ENCODE data around the gene ARHGAP6.
A peak's percentile ranks its signal among the peaks of the same experiment; 100 is the strongest.
"Not testable (repeated sequence)": the region's sequence is repeated elsewhere in the genome, so short reads cannot be mapped to it uniquely, and the experiment has no call there.

The ARHGAP6 gene

DNA sequence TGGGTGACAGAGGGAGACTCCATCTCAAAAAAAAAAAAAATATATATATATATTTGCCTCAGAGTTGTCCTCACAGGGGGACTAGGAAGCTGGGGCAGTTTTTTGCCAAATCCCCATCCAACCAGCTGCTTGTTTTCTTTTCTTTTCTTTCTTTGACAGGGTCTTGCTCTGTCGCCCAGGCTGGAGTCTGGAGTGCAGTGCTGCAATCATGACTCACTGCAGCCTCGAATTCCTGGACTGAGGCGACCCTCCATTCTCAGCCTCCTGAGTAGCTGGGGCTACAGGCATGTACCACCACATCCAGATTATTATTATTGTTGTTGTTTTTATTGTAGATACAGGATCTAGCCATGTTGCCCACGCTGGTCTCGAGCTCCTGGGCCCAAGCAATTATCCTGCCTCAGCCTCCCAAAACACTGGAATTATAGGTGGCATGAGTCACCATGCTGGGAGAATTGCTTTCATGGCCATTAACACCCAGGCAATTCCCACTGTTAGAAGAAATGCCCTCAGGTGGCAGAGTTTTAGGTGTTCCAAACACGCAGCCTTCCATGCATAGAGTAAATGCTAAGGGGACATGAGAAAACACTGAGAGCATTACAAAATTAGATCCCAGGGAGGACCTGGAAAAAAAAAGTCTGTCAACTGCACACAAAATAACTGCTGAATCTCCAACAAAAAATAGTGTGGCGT lies 98.0 kb downstream of the ARHGAP6 start:
- DNase-seq = no peak

DNA sequence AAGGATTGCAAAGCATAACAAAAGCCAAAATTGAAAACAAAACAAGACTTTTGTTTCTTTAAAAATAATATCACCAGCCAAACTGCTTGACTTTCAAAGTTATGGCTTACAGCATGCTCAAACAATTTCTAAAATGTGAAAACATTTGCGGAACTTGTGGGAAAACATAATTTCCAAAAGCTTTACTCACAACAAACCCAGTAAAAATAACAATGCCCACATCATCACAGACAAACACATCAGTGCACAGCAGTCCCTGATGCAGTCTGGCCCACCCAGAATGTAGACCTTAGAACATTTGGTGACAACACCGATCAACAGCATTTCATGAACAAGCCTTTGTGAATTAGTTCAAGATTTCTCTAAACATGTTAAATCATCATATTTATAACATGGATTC lies 98.9 kb downstream of the ARHGAP6 start:
- DNase-seq = no peak

DNA sequence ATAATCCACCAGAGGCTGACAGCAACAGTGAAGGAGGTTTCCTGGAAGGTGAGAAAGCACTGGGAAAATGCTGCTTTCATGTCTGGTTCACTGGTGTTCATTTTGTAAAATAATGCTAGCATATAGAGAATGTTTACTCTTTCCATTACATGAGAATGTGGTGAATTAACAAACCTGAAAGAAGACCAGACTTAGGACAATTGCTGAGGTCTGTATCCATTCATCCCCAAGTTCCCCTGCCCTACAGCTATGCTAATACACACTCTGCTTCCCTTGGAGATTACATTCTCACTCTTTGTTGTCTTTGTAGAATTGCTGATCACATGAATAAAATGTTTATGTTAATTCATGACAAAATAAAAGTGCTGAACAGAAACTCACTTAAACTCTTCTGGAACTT lies 99.5 kb downstream of the ARHGAP6 start:
- no peak for DNase-seq

DNA sequence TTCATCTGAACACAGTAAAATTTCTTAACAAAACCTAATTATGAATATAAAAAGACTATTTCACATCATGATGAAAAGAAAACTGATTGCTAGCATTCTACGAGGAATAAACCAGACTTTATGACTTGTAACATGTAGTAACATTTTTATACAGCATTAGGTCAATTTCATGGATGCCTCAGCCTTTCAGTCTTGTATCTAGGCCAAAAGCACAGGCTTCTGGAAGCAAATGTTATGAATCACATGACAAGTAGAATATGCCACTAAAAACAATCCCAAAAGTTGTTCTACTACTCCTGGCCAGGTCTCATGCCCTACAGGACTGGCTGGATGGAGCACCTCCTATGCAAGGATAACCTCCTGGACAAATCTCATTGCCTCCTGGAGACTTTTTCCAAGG lies 101.2 kb downstream of the ARHGAP6 start:
- no peak for DNase-seq

DNA sequence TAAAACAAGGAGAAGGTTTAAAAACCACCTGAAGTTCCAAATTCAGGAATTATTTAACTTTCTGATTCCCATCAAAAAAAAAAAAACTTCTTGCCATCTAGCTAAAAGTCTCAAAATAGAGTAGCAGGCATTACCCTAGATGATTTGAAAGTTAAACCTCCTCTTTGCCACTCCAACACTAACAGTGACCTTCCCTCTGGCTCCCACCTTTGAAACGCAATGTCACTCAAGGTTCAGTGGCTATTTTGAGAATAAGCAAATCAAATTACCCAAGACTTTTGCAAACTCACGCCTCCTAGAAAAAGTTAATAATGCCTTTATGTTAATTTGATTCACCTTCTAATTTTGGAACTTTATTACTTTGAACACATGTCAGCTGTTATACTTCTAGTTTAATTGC lies 103.2 kb downstream of the ARHGAP6 start:
- DNase-seq = no peak

DNA sequence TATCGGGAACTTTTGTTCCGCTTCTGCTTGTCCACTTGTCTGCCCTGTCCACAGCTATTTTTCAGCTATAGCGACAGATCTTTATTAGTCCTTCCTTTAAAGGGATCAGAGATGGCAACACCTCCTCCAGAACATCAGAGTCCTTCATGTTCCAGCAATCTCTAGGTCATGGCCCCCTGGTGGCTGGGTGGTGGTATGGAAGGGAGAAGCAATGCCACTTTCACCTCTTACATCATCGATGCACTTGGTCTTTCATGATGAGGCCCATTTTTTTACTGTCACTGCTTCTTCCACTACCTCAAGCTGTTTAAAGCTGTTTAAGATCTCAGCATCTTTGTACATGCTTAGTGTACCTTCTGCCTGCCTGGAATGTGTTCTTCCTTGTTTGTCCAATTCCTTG lies 106.7 kb downstream of the ARHGAP6 start:
- peak; percentile 26 for DNase-seq

DNA sequence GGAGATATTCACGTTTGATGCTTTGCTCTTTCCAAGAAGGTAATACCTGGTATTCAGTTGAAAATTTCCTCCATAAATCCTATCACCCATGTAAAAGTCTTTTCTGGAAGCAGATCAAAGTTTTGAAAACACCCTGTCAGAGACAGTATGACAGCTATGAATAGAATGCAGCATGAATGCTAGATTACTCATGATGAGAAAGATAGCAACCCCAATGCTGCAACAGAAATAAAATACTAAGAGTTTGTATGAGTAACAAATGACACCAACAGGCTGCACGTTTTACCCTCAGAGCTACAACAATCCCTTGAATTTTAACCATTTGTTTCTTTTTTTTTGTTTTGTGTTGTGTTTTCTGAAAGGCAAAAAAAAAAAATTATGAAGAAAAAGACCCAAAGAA lies 108.6 kb downstream of the ARHGAP6 start:
- DNase-seq = no peak

DNA sequence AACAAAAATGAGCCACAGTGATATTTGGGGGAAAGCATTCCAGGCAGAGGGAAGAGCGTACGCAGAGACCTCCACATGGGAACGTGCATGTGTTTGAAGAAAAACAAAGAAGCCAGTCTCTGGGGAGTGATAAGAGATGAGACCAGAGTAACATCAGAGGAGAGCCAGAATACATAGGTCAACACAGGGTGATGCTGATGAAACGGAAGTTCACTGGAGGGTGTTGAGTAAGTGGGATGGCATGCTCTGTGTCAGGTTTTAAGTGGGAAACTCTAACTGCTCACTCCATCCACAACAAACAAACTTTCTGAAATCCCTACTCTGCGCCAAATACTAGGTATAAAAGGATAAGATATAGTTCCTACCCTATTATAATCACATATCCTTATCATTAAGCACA lies 110.0 kb downstream of the ARHGAP6 start:
- no peak for DNase-seq

DNA sequence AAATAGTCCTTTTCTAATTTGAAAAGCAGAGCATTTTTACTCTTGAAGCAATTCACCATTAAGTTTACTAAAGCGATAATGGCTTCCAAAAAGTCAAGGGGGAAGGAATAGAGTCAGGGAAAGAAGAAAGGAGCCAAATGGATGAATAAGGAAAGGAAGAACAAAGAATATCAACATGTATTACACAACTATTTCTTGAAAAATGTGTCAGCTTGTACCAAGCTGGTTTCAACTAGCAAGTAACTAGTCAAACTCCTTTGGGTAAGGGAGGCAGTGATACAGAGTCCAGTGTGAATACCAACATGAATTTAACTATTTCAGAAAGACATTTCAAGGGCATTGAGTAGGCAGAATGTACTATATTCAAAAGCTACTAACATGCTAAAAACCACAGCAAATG lies 112.1 kb downstream of the ARHGAP6 start:
- no peak for DNase-seq

DNA sequence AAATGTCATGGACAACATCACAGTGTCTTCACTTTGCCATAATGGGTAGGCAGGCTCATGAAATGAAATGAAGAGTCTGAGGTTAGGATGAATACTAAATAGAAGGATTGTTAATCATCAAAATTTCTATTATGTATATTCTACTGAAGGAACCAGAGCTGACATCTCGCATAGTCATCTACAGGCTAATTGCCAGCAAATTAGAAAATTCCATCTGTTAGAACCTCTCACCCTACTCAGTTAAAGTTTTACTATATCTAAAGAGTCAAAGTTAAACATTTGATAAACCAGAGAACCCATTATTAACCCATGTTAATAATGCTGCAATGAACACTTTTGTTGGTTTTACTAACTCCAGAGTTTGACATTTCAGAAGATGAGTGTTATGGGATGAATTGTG lies 114.6 kb downstream of the ARHGAP6 start:
- no peak for DNase-seq

DNA sequence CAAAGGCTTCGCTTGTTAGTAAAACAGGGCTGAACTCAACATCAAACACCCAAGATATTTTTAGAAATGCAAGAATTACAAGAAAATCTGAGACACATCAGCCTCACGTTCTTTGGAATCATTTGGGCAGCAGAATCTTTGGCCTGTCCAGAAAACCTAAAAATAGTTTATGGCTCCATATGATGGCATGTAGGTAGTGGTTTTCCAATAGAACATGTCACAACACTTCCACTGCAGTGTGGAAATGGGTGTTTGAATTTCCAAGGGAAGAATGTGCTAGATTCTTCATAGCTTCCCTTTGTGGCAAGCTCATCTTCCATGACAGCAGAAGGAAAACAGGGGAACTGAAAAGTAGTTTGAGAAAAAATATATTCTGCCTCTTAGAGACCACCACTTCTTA lies 118.8 kb downstream of the ARHGAP6 start:
- DNase-seq = no peak

DNA sequence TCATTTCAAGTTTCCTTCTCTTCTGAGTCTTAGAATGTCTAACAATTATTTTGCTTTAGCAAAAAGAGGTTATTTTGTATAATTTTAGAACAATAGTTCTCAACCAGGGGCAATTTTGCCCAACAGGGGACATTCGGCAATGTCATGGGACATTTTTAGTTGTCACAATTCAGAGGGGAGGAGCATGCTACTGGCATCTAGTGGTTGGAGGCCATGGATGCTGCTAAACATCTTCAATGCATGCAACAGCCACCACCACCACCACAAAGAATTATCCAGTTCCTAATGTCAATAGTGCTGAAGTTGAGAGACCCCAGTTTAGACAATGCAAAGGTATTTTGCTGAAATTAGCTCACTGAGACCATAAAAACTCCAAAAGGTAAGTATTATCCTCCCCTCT lies 122.5 kb downstream of the ARHGAP6 start:
- DNase-seq = no peak

DNA sequence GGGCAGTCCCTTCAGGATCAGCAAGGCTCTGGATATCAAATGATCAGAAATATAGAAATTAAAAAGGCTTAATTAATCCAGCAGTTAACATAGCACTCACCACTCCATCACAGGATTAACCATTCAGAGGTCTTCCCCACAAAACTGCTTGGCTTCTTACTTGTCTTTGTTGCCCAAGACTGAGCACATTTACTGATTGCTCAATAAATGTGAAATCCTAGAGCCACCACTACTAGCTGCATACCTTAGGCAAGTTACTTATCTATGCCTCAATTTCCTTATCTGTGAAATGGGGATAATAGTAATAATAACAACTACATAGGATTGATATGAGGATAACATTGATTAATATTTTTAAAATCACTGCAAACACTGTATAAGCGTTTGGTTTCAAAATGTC lies 124.2 kb downstream of the ARHGAP6 start:
- peak; percentile 44 for DNase-seq

DNA sequence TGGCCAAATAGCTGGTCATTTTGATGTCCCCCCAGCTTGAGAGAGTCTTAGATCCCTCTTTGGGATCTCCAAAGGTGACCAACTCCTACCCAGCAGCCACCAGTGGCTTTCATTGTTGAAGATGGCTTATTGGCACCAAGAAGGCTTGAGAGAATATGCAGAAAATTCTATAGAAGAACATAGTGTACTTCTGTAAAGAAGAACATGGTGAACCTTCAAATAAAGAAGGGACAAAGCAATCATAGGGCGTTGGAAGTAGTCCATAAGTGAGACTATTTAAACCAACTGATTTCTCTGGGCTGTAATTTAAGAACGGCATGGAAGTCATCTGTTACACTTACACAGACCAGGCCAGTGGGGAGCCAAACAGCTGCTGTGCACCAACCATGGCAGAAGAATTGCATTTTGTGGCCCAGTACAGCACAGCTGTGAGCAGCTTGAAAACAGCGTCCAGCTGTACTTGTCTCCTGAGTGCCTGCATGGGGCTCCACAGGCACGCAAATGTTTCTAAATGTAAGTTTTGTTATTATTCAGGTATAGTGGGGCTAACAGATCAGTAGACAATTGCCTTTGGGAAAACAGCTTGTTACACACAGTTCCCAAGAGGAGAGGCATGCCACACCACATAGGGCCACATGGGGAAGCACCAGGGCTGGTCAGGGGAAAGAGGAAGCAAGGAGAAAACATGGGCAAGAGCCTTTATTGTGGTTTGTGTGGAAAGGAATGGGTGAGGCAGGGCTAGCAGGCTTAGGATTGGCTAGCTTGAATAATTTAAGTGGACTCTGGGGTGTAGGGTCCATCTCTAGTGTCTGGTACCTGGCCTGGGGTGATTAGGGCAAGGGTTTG lies 125.0 kb downstream of the ARHGAP6 start:
- peak; percentile 72 for DNase-seq

DNA sequence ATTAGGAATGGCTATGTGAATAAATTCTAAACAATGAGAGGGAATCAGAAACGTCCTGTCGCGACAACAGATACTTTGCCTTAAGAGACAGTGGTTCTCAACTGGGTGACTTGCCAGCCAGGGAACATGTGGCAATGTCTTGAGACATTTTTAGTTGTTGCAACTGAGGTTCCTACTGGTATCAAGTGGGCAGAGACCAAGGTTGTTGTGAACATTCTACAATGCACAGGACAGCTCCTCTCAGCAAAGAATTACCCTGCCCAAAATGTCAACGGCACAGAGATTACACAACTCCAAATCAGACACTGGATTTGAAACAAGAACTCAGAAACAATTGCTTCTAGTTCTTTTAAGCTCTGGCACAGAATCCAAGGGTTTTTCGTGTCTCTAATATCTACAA lies 128.6 kb downstream of the ARHGAP6 start:
- peak; percentile 13 for DNase-seq

DNA sequence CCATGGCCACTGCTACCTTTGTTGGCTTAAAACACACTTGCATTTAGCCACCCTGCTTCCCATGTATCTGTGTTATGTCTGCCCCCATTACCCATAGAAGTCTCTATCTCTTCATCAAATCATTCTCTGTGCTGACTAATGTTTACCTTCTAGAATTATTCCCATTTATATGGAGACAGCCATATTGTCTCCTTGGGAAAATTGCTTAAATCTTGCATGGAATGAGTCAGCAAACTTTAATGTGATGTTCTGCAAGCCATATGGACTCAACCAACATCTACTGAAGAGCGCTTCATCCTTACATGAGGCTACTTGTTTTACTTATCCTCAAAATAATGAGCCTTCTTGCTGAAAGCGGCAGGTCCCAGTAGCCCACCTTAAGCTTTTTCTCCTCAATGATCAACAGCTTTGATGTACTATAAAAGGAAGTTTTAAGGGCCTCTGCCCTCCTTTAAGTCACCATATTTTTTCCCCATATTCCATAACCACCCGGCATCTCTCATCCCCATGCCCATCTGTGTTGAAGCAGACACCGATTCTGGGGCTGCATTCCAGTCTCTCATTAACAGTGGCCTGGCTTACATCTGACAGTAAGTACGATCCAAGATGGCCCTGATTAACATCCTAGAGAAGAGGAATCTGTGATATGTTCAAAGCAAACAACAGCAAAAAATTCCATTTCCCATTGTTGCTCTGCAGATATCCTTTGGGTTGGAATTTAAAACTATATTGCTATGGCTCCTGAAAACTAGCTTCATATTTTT lies 130.4 kb downstream of the ARHGAP6 start:
- DNase-seq = no peak

DNA sequence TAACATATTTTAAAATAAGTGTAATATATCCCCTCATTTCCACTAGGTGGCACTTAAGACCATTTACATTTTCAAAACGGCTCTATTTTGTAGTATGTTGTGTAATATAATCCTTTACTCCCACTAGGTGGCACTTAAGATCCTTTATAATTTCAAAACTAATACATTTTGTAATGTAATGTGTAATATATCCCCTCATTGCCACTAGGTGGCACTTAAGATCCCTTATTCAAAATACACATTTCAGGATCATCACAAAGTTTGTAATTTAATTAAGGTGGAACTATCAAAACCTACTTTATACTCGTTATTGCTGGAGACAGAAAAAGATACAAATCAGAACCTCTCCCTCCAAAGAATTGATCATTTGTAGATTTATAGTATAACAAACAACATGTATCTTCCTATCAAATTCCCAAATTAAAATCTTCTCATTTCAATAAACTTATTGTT lies 132.5 kb downstream of the ARHGAP6 start:
- peak; percentile 78 for DNase-seq

DNA sequence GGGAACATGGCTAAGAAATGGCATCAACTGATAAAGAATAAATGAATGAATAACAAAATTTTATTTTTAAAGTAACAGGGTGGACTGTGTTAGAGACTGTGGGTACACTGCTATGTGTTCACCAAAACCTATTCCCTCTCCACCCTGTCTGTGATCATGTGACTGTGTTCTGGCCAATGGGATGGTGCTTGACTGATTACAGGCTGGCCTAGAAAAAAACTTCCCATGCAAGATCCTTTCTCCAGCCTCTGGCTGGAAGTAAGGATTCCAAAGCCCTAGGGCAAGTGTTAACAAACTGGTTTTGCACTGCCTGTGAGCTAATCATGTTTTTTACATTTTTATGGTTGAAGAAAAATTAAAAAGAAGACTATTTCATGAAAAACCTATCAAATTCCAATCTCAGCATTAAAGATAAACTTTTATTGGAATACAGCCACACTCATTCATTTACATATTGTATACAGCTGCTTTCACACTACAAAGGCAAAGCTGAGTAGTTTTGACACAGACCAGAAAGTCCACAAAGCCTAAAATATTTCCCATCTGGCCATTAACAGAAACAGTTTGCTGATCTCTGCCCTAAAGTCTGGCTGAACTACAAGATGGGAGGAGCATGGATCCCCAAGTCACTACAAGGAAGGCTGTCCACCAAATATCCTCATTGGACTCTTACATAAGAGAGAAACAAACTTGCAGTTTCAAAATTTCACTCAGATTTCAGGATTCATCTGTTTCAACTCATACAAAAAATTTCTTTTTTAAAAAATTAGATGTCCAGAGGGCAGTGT lies 133.2 kb downstream of the ARHGAP6 start:
- no peak for DNase-seq

DNA sequence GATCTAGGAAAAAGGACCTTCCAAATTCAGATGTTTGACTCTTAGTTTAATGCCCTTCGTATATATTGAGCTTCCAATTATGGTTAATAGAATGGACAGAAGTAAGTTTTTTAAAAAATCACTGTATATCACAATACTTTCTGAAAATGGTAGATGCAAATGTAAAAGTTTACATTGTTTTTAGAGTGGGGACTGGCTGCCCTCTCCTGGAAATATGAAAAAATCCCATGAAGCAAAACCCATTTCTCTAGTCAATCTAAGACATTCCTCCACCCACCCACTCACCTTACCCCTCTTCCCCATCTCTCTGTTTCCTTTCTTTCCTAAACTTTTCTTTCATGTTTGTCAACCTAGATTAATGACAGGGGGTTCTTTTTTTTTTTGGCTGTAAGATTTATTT lies 134.5 kb downstream of the ARHGAP6 start:
- no peak for DNase-seq

DNA sequence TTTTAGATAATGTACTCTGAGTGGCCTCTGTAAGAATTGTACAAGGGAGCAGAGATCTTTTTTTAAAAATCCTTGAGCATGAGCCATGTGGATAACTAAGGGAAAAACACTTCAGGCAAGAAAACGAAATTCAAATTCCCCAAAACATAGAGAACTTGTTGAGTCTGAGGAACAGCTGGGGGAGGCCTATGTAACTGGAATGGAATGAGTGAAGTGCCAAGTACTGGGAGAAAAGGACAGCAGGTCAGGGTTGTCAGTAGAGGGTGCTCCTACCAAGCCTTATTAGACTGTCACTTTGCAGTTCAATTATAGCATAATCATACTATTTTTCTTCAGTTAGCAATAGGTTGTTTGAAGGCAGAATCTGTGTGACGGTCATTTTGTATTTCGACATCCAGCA lies 135.1 kb downstream of the ARHGAP6 start:
- DNase-seq = no peak

DNA sequence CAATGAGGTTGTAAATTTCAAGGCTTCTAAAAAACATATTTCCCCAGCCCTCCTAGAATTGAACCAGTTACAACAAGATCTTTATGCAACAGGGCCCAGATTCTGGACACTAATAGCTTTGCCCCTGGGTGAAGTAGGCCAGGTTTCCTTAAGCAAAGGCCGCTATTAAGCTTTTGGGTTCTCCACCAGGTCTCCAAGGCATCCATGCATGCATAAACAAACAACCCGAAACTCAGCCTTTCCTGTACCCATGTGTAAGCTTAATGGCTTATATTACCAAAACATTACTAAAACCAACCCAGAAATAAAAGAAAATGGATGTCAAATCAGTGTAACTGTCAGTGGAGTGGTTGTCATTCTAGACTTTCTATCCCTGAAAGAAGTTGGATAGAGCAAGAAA lies 137.1 kb downstream of the ARHGAP6 start:
- DNase-seq = no peak

DNA sequence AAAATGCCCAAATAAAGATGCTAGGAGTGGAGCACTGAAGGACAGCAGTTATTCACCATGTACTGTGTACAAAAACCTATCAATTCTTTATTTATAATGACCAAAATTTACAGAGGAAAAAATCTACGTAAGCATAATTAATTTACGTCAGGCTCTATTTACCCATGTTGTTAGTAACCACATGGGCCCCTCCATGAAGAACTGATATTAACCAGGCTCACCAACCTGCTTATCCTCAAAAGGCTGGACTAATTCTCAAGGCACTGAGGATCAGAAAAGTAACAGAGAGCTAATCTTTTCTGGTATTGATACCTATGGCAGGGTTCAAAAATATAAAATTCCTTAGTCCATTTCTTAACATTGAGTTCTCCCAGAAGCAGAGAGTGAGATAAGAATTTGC lies 140.0 kb downstream of the ARHGAP6 start:
- no peak for DNase-seq

DNA sequence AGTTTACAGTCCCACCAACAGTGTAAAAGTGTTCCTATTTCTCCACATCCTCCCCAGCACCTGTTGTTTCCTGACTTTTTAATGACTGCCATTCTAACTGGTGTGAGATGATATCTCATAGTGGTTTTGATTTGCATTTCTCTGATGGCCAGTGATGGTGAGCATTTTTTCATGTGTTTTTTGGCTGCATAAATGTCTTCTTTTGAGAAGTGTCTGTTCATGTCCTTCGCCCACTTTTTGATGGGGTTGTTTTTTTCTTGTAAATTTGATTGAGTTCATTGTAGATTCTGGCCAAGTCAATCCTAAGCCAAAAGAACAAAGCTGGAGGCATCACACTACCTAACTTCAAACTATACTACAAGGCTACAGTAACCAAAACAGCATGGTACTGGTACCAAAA lies 146.5 kb downstream of the ARHGAP6 start:
- DNase-seq = not testable (repeated sequence)
